B cell (primary cell): Measurements from ENCODE around the gene ACTR6.

ENCODE experiments used
- CTCF ChIP-seq: fragments of 200-600 bp; IDR thresholded peaks from one replicate; pipeline ENCODE4 v1.8.0; 2022; ENCODE audit warnings: antibody characterized with exemption, mild to moderate bottlenecking
- EZH2 ChIP-seq: IDR thresholded peaks from 2 replicates; pipeline ENCODE4 v1.6.1; 2012; ENCODE audit warnings: borderline replicate concordance, low read depth, mild to moderate bottlenecking, moderate library complexity, low read length; ENCODE audit not compliant: insufficient read depth, poor library complexity, severe bottlenecking

GRCh38 chr12:100184549-100185145, 16.0 kb upstream of the ACTR6 start:
- TF ChIP-seq CTCF (no peak), EZH2 (no peak)
